Muscle layer of duodenum (tissue), 2 donors: ENCODE measurements around the gene APP.

Experiments used
- H3K27ac ChIP-seq: one replicate; pipeline ENCODE4 v1.7.0; 2013; ENCODE audit warnings: mild to moderate bottlenecking, low read length
- H3K27me3 ChIP-seq: one replicate; pipeline ENCODE4 v1.7.0; 2013; ENCODE audit warnings: low read depth, mild to moderate bottlenecking, control low read depth, low read length
- H3K36me3 ChIP-seq, 2 donors: one replicate each; pipeline ENCODE4 v1.7.0; 2013; ENCODE audit warnings: low read length in 2 of 2, control low read depth in 1 of 2, mild to moderate bottlenecking in 1 of 2; ENCODE audit not compliant: insufficient read depth in 2 of 2, control insufficient read depth in 1 of 2
- H3K4me1 ChIP-seq, 2 donors: one replicate each; pipeline ENCODE4 v1.7.0; 2013; ENCODE audit warnings: low read length in 2 of 2, mild to moderate bottlenecking in 2 of 2, control low read depth in 1 of 2, moderate library complexity in 1 of 2; ENCODE audit not compliant: insufficient read depth in 2 of 2, control insufficient read depth in 1 of 2
- H3K4me3 ChIP-seq, 2 donors: one replicate each; pipeline ENCODE4 v1.7.0; 2013; ENCODE audit warnings: low read length in 2 of 2, low read depth in 1 of 2, mild to moderate bottlenecking in 1 of 2
- H3K9me3 ChIP-seq, 2 donors: one replicate each; pipeline ENCODE4 v1.7.0; 2013; ENCODE audit warnings: low read length in 2 of 2, control low read depth in 1 of 2, mild to moderate bottlenecking in 1 of 2; ENCODE audit not compliant: control insufficient read depth in 1 of 2
- donor health status: healthy.

Gene APP

GRCh38 chr21:26125433-26126167 is 45.0 kb downstream of the APP start:
- Histone ChIP-seq H3K36me3 (no peaks in the 10 kb centered on the region), H3K9me3 (no peaks in the 10 kb centered on the region), H3K4me1 (peaks cover 0 to 38% of the 10 kb centered on the region in 2 donors), H3K27me3 (no peaks in the 10 kb centered on the region), H3K27ac (no peak overlapping the region), H3K4me3 (no peak overlapping the region)

GRCh38 chr21:26124896-26125295 is 45.7 kb downstream of the APP start:
- Histone ChIP-seq H3K27me3 (no peaks in the 10 kb centered on the region), H3K4me1 (peaks cover 0 to 38% of the 10 kb centered on the region in 2 donors), H3K9me3 (no peaks in the 10 kb centered on the region), H3K4me3 (peak overlapping the region in 1 of 2 donors; percentile 24), H3K36me3 (no peaks in the 10 kb centered on the region), H3K27ac (peak overlapping the region; percentile 10)

- peak overlapping the region in 1 of 2 donors; percentile 24 for H3K4me3 ChIP-seq
- H3K4me1 ChIP-seq = peaks cover 0 to 43% of the 10 kb centered on the region in 2 donors
- no peaks in the 10 kb centered on the region for H3K9me3 ChIP-seq
- H3K36me3 ChIP-seq = no peaks in the 10 kb centered on the region
- peak overlapping the region; percentile 10 for H3K27ac ChIP-seq
- no peaks in the 10 kb centered on the region for H3K27me3 ChIP-seq
Observed at GRCh38 chr21:26124421-26124833, 46.1 kb downstream of the APP start.

- Histone ChIP-seq H3K4me3 (no peak overlapping the region), H3K27me3 (no peaks in the 10 kb centered on the region), H3K9me3 (no peaks in the 10 kb centered on the region), H3K27ac (no peak overlapping the region), H3K36me3 (no peaks in the 10 kb centered on the region), H3K4me1 (peaks cover 0 to 45% of the 10 kb centered on the region in 2 donors)
Observed at GRCh38 chr21:26123012-26123411, 47.6 kb downstream of the APP start.

GRCh38 chr21:26120828-26121227 is 49.7 kb downstream of the APP start:
- Histone ChIP-seq H3K9me3 (no peaks in the 10 kb centered on the region), H3K4me3 (no peak overlapping the region), H3K36me3 (peaks cover 0 to 3% of the 10 kb centered on the region in 2 donors), H3K27me3 (no peaks in the 10 kb centered on the region), H3K4me1 (peaks cover 0 to 56% of the 10 kb centered on the region in 2 donors), H3K27ac (no peak overlapping the region)

- Histone ChIP-seq H3K4me3 (no peak overlapping the region), H3K4me1 (peaks cover 0 to 54% of the 10 kb centered on the region in 2 donors), H3K27ac (no peak overlapping the region)
Observed at GRCh38 chr21:26119906-26120305, 50.7 kb downstream of the APP start.

GRCh38 chr21:26118938-26119540 is 51.5 kb downstream of the APP start:
- Histone ChIP-seq H3K4me1 (peaks cover 0 to 45% of the 10 kb centered on the region in 2 donors), H3K36me3 (peaks cover 0 to 3% of the 10 kb centered on the region in 2 donors), H3K27me3 (no peaks in the 10 kb centered on the region), H3K27ac (no peak overlapping the region), H3K4me3 (no peak overlapping the region), H3K9me3 (no peaks in the 10 kb centered on the region)

More at GRCh38 chr21:26119906-26120305, 50.7 kb downstream of the APP start:
- H3K36me3 ChIP-seq = peaks cover 0 to 3% of the 10 kb centered on the region in 2 donors
- H3K27me3 ChIP-seq = no peaks in the 10 kb centered on the region
- no peaks in the 10 kb centered on the region for H3K9me3 ChIP-seq

GRCh38 chr21:26117972-26118367 is 52.6 kb downstream of the APP start:
- H3K4me3 ChIP-seq = no peak overlapping the region
- H3K9me3 ChIP-seq = no peaks in the 10 kb centered on the region
- H3K27me3 ChIP-seq = no peaks in the 10 kb centered on the region
- H3K4me1 ChIP-seq = peaks cover 0 to 35% of the 10 kb centered on the region in 2 donors
- no peak overlapping the region for H3K27ac ChIP-seq
- H3K36me3 ChIP-seq = peaks cover 0 to 3% of the 10 kb centered on the region in 2 donors

- no peaks in the 10 kb centered on the region for H3K27me3 ChIP-seq
- H3K4me3 ChIP-seq = no peak overlapping the region
- H3K36me3 ChIP-seq = peaks cover 0 to 3% of the 10 kb centered on the region in 2 donors
- H3K4me1 ChIP-seq = peaks cover 0 to 33% of the 10 kb centered on the region in 2 donors
- H3K27ac ChIP-seq = no peak overlapping the region
- no peaks in the 10 kb centered on the region for H3K9me3 ChIP-seq
Observed at GRCh38 chr21:26117324-26117971, 53.1 kb downstream of the APP start.

GRCh38 chr21:26116456-26117011 is 54.0 kb downstream of the APP start:
- Histone ChIP-seq H3K27me3 (no peaks in the 10 kb centered on the region), H3K9me3 (no peaks in the 10 kb centered on the region), H3K36me3 (peaks cover 0 to 3% of the 10 kb centered on the region in 2 donors), H3K4me3 (no peak overlapping the region), H3K4me1 (peaks cover 0 to 36% of the 10 kb centered on the region in 2 donors), H3K27ac (peak overlapping the region; percentile 2)

GRCh38 chr21:26115899-26116298 is 54.7 kb downstream of the APP start:
- Histone ChIP-seq H3K27me3 (no peaks in the 10 kb centered on the region), H3K4me3 (no peak overlapping the region), H3K9me3 (no peaks in the 10 kb centered on the region), H3K27ac (peak overlapping the region; percentile 2), H3K36me3 (peaks cover 0 to 3% of the 10 kb centered on the region in 2 donors), H3K4me1 (peaks cover 0 to 38% of the 10 kb centered on the region in 2 donors)
